ENCODE results near the gene BEGAIN. TPM values are rescaled to one million over a fixed set of nuclear protein-coding genes. Genes with fewer than 3 reads are reported as not detected.

Gene BEGAIN
- total RNA-seq, 1 experiment from 2014 or later: 0.54 TPM

DNA sequence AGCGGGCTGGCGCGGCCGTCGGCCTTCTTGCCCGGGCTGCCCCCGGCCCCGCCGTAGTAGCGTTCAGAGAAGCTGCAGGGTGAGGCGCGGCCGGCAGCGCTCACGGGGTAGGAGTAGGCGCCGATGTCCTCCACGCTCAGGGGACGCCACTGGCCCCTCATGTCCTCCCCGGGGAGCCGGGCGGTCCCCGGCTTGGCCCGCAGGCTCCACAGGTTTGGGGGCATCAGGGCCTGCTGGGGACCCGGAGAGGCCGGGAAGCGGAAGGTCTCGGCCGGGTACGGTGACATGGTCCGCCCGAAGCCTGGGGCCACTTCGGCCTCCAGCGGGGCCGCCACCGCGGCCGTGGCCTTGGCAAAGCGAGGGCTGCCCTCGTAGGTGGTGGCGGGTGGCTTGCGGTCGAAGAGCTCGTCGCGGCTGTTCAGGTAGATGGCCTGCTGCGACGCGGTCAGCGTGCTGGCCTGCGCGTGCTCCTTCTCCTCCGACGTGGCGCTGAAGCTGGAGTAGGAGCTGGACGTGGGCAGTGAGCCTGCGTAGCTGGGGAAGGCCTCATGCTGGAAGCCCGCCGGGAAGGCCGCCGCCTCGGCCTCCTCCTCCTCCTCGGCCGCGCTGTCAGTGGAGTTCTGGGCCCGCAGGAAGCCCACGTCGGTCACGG is 48.7 kb downstream of the BEGAIN start:
- Mint-ChIP-seq H3K27ac (ENCODE audit: unreplicated experiment) (no peak overlapping the region), H3K4me3 (ENCODE audit: unreplicated experiment) (no peak overlapping the region), H3K27me3 (ENCODE audit: insufficient read depth, unreplicated experiment) (peaks cover 4% of the 10 kb centered on the region), H3K4me1 (ENCODE audit: low read depth, unreplicated experiment) (no peaks in the 10 kb centered on the region), H3K9me3 (ENCODE audit: unreplicated experiment) (no peaks in the 10 kb centered on the region), H3K36me3 (ENCODE audit: insufficient read depth, unreplicated experiment) (no peaks in the 10 kb centered on the region)
- Histone ChIP-seq H3K9me3 (no peaks in the 10 kb centered on the region), H3K4me3 (ENCODE audit: low read depth, low read length) (no peak overlapping the region), H3K4me1 (no peaks in the 10 kb centered on the region), H3K36me3 (ENCODE audit: control insufficient read depth, insufficient read depth, low read length) (no peaks in the 10 kb centered on the region; the same call in 1 of the 2 replicates), H3K27me3 (replicated peaks; ENCODE audit: control insufficient read depth, insufficient read depth, low read length) (no peaks in the 10 kb centered on the region)
- TF ChIP-seq, protein P1, sequence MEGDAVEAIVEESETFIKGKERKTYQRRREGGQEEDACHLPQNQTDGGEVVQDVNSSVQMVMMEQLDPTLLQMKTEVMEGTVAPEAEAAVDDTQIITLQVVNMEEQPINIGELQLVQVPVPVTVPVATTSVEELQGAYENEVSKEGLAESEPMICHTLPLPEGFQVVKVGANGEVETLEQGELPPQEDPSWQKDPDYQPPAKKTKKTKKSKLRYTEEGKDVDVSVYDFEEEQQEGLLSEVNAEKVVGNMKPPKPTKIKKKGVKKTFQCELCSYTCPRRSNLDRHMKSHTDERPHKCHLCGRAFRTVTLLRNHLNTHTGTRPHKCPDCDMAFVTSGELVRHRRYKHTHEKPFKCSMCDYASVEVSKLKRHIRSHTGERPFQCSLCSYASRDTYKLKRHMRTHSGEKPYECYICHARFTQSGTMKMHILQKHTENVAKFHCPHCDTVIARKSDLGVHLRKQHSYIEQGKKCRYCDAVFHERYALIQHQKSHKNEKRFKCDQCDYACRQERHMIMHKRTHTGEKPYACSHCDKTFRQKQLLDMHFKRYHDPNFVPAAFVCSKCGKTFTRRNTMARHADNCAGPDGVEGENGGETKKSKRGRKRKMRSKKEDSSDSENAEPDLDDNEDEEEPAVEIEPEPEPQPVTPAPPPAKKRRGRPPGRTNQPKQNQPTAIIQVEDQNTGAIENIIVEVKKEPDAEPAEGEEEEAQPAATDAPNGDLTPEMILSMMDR (IDR thresholded peaks at IDR 0.05; ENCODE audit: insufficient read depth in 1 of 2, low read depth in 1 of 2, low read length in 1 of 2, severe bottlenecking in 1 of 2, unreplicated experiment in 1 of 2): no peak
- ChIA-PET CTCF (no interaction called here), POLR2A (no interaction called here)
- intact Hi-C loops (cut with micrococcal nuclease; ENCODE audit: unreplicated experiment): no loop called here
- DNase-seq: peak in 1 of 2 experiments; percentile 17
- no TSS peak for BruUV-seq (replicated peaks)

DNA sequence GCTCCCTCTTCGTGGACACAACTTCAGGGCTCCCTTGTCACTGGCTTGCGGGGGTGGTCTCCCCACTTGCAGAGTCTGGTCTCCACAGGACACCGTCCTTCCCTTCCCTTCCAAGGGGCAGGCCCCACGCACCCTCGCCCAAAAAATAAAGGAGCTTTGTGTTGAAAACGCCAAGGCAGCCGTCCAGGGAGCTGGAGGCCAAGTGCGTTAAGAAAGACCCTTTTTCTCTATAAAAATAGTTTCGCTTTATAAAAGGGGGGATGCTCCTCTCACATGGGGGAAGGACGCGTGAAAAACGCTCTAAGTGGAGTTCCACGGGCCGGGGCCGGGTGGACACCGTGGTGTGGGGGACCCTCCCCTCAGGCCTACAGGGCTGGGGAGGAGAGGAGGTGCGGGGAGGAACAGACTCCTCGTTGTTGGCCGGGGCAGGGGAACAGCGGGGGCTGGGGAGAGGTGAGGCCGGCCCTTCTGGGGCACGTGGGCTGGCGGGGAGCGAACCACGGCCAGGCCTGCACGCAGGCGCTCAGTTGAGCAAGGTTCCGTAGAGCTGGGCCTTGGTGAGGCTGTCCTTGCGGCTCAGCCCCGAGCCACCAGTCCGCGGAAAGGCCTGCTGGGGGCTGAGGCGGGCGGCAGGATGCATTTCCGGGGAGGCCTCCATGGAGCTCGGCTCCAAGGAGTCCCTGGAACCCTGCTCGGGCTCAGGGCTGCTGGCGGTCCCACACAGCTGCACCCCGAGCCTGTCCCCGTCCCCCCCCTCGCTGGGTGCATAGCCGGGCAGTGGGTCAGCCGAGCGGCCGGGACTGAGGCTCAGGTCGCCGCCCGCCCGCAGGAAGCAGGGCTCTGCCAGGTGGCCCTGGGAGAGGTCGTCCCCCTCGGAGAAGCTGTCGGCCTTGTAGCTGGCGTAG is 49.5 kb downstream of the BEGAIN start:
- H3K4me3 ChIP-seq (ENCODE audit: low read depth, low read length): no peak overlapping the region
- peaks cover 4% of the 10 kb centered on the region for H3K27me3 Mint-ChIP-seq (ENCODE audit: insufficient read depth, unreplicated experiment)
- H3K36me3 Mint-ChIP-seq (ENCODE audit: insufficient read depth, unreplicated experiment): no peaks in the 10 kb centered on the region
- intact Hi-C loops (cut with micrococcal nuclease; ENCODE audit: unreplicated experiment): no loop called here
- no peaks in the 10 kb centered on the region for H3K9me3 Mint-ChIP-seq (ENCODE audit: unreplicated experiment)
- H3K4me1 Mint-ChIP-seq (ENCODE audit: low read depth, unreplicated experiment): no peaks in the 10 kb centered on the region
- ChIA-PET CTCF (no interaction called here), POLR2A (no interaction called here)
- H3K27ac Mint-ChIP-seq (ENCODE audit: unreplicated experiment): no peak overlapping the region
- H3K4me3 Mint-ChIP-seq (ENCODE audit: unreplicated experiment): no peak overlapping the region
- H3K27me3 ChIP-seq (replicated peaks; ENCODE audit: control insufficient read depth, insufficient read depth, low read length): no peaks in the 10 kb centered on the region
- TF ChIP-seq, protein P1 (IDR thresholded peaks at IDR 0.05; ENCODE audit: insufficient read depth in 1 of 2, low read depth in 1 of 2, low read length in 1 of 2, severe bottlenecking in 1 of 2, unreplicated experiment in 1 of 2): no peak
- H3K9me3 ChIP-seq: no peaks in the 10 kb centered on the region
- BruUV-seq (replicated peaks): no TSS peak
- H3K4me1 ChIP-seq: no peaks in the 10 kb centered on the region
- peak in 1 of 2 experiments; percentile 29 for DNase-seq
- no peaks in the 10 kb centered on the region; the same call in 1 of the 2 replicates for H3K36me3 ChIP-seq (ENCODE audit: control insufficient read depth, insufficient read depth, low read length)

DNA sequence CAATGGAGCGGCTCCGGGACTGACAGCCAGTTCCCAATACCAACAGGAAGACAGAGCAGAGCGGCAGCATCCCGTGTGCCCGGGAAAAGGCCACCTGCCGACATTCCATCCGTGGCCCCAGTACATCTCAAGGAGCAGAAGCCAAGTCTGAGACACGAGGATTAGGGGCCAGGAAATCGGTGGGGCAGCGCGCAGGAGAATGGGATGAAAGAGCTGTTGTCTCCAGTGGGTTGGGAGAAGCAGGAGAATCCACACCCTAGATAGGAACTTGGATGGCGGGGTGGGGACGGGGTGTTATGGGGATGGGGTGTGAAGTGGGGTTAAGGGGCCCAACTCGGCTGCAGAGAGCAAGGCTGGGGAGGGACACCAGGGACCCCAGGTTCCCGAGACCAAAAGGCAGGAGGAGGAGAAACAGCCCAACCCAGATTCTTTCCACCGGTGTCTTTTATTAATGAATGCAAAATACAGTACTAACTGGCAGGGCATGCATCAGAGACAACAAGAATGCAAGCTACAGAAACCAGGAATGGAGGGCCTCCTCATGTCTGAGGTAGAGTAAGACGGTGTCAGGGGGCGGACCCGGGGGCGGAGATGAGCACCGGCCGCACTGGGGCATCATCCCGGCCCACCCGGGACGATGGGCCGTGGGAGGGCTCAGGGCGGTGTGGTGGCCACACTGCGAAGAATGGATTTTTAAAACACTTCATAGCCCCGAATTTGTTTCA is 50.3 kb downstream of the BEGAIN start:
- H3K36me3 Mint-ChIP-seq (ENCODE audit: insufficient read depth, unreplicated experiment): no peaks in the 10 kb centered on the region
- Histone ChIP-seq H3K36me3 (ENCODE audit: control insufficient read depth, insufficient read depth, low read length) (no peaks in the 10 kb centered on the region; the same call in 1 of the 2 replicates), H3K4me1 (no peaks in the 10 kb centered on the region), H3K9me3 (no peaks in the 10 kb centered on the region), H3K27me3 (replicated peaks; ENCODE audit: control insufficient read depth, insufficient read depth, low read length) (no peaks in the 10 kb centered on the region), H3K4me3 (ENCODE audit: low read depth, low read length) (no peak overlapping the region)
- H3K27me3 Mint-ChIP-seq (ENCODE audit: insufficient read depth, unreplicated experiment): no peaks in the 10 kb centered on the region
- no peak overlapping the region for H3K4me3 Mint-ChIP-seq (ENCODE audit: unreplicated experiment)
- DNase-seq: no peak
- intact Hi-C loops (cut with micrococcal nuclease; ENCODE audit: unreplicated experiment): no loop called here
- ChIA-PET POLR2A (no interaction called here), CTCF (no interaction called here)
- H3K27ac Mint-ChIP-seq (ENCODE audit: unreplicated experiment): no peak overlapping the region
- BruUV-seq (replicated peaks): no TSS peak
- no peaks in the 10 kb centered on the region for H3K9me3 Mint-ChIP-seq (ENCODE audit: unreplicated experiment)
- H3K4me1 Mint-ChIP-seq (ENCODE audit: low read depth, unreplicated experiment): no peaks in the 10 kb centered on the region
- TF ChIP-seq, protein P1 (IDR thresholded peaks at IDR 0.05; ENCODE audit: insufficient read depth in 1 of 2, low read depth in 1 of 2, low read length in 1 of 2, severe bottlenecking in 1 of 2, unreplicated experiment in 1 of 2): no peak
